Activated CD8-positive, alpha-beta memory T cell treated with anti-CD3 and anti-CD28 coated beads for 36 hours (primary cell): ENCODE data around the gene ZBTB5. TPM values are rescaled to one million over a fixed set of nuclear protein-coding genes. Genes with fewer than 3 reads are reported as not detected.
"Not testable (repeated sequence)": the region's sequence is repeated elsewhere in the genome, so short reads cannot be mapped to it uniquely, and the experiment has no call there.

Experiments used
- CTCF ChIA-PET: fragments of 350-600 bp; sonication (Branson Sonifier 250); formaldehyde crosslinking; loops from one replicate; lab custom pipeline; 2021; ENCODE audit warnings: antibody characterized with exemption; lab: Charles Lee
- POLR2A ChIA-PET: fragments of 350-600 bp; sonication (Branson Sonifier 250); formaldehyde crosslinking; loops from one replicate; lab custom pipeline; 2021; ENCODE audit warnings: antibody characterized with exemption; lab: Charles Lee
- total RNA-seq, 2 experiments: library from RNA; stranded (reverse); gene quantifications; one replicate each; pipeline ENCODE4 v1.2.3, GENCODE V29; 2021

ZBTB5 gene
- total RNA-seq, 2 experiments from 2014 or later: 6.4 to 6.6 TPM

- POLR2A ChIA-PET: interaction anchor here (0.7 kb wide), 1 partner anchor 386 kb away, joined by 3 read pairs; no protein-coding TSS in a partner anchor
- CTCF ChIA-PET: no interaction called here
These were observed 26.7 kb upstream of the ZBTB5 start for GRCh38 chr9:37491939-37492338.

DNA sequence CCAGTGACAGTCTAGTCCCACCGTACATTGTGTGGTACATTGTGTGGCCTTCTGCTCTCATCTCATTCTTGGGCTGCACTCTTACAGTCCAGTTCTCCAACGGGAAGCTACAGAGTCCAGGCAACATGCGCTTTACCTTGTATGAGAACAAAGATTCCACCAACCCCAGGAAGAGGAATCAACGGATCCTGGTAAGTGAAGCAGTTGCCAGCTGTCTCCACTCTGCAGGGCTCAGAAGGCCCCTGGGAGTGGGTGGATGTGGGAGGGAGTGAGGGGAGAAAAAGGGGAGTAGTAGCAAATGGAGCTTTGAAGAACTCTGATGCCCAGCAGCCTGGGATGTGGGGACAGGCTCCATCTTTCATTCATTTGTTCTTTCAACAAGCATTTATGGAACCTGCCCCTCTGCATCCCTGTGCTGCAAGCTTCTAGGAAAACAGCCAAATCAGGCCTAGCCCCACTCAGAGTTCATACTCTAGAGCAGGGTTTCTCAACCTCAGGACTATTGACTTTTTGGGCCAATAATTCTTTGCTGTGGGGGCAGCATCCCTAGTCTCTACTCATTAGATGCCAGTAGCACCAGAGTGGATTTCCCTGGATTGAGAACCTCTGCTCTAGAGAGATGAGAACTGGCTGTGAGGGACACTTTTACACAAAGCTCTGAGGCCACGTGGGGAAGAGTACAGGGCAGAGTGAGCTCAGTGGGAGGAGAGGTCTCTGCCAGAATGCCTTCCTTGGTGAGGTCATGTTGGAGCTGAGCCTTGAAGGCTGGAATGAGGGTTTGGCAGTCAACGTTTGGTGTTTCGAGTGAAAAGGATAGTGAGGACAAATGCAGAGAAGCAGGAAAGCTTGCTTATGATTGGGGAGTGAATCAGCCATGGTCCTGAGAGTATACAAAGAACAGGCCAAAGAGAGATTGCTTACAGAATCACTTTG is 21.6 kb upstream of the ZBTB5 start:
- POLR2A ChIA-PET: interaction anchor here (0.6 to 2.5 kb wide), 7 partner anchors 9 to 366 kb away, joined by 3 to 23 read pairs (median 3); partner anchors contain the start of genes TOMM5, ZBTB5 and ZCCHC7
- CTCF ChIA-PET: interaction anchor here (0.7 to 1.9 kb wide), 3 partner anchors 18 to 105 kb away, joined by 3 to 4 read pairs (median 3); partner anchors contain the start of gene TOMM5

- CTCF ChIA-PET: interaction anchor here (1.9 kb wide), 1 partner anchor 71 kb away, joined by 4 read pairs; no protein-coding TSS in a partner anchor
- POLR2A ChIA-PET: interaction anchor here (0.6 to 2.5 kb wide), 8 partner anchors 9 to 366 kb away, joined by 3 to 23 read pairs (median 3); partner anchors contain the start of genes TOMM5, ZBTB5 and ZCCHC7
These were observed 21.0 kb upstream of the ZBTB5 start for GRCh38 chr9:37486256-37486615.

DNA sequence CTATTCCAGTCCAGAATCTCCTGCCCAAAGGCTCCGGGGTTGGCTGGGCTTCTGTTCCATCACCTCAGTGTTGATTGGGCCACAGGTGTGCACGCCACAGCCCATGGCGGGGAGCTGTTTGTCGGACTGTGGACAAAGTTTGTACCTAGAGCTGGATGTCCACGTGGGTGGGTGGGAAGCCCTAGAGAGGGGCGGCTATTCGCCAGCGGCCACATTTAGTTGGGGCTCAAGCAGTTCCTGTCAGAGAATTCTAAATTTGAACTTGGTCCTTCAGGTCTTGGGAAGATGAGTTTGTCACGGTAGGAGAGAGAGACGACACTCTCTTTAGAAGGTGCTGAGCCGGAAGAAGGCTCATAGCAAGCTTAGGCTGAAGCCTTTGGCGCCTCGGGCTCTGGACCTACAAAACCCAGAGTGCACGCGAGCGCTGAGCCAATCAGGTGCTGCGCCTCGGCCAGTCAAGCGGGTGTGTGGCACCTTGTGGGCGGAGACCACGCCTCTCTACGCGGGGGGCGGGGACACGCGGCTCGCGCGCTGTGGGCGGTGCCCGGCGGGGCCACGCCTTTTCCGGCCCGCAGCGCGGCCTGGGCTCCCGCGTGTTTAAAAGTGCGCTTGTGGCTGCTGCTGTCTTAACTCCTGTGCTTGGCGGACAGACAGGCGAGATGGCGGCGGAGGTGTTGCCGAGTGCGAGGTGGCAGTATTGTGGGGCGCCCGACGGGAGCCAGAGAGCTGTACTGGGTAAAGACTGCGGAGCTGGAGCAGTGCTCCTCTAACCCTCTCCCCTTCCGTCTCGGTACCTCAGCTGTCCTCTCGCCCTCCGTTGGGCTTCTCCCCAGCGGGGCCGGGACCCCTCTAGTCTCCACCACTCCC is 20.4 kb upstream of the ZBTB5 start, which contains the start of gene POLR1E:
Gene POLR1E, plus strand, starts transcription at position 560 of the 867 bp plus-strand sequence. Its CDS starts 100 bp downstream, at position 660.
- POLR2A ChIA-PET: interaction anchor here (0.6 to 2.5 kb wide), 9 partner anchors 10 to 365 kb away, joined by 3 to 23 read pairs (median 3); partner anchors contain the start of genes GRHPR, TOMM5, ZBTB5 and ZCCHC7
- CTCF ChIA-PET: interaction anchor here (0.6 to 1.9 kb wide), 3 partner anchors 20 to 369 kb away, joined by 4 to 7 read pairs (median 4); partner anchors contain the start of gene ZBTB5

DNA sequence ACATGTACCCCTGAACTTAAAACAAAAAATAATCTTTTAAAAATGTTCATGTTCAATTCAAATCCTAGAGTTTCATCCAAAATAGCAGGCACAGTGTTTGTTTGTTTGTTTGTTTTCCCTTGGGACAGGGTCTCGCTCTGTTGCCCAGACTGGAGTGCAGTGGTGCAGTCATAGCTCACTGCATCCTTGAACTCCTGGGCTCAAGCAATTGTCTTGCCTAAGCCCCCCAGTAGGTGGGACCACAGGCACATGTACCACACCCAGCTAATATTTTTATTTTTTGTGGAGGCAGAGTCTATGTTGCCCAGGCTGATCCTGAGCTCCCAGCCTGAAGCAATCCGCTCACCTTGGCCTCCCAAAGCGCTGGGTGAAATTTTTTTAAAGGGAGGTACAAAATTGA is 15.5 kb upstream of the ZBTB5 start:
- ChIA-PET POLR2A (no interaction called here), CTCF (interaction anchor here (0.6 kb wide), 1 partner anchor 304 kb away, joined by 3 read pairs; the partner anchor contains the start of gene EXOSC3)

- CTCF ChIA-PET: not testable (repeated sequence)
These were observed 12.9 kb upstream of the ZBTB5 start for GRCh38 chr9:37477987-37478619.

GRCh38 chr9:37477443-37477842 is 12.2 kb upstream of the ZBTB5 start:
- POLR2A ChIA-PET, CTCF ChIA-PET: not testable (repeated sequence)

More at GRCh38 chr9:37477987-37478619, 12.9 kb upstream of the ZBTB5 start:
- POLR2A ChIA-PET: not testable (repeated sequence)

- ChIA-PET POLR2A (no interaction called here), CTCF (no interaction called here)
These were observed 11.7 kb upstream of the ZBTB5 start for GRCh38 chr9:37476930-37477329.

DNA sequence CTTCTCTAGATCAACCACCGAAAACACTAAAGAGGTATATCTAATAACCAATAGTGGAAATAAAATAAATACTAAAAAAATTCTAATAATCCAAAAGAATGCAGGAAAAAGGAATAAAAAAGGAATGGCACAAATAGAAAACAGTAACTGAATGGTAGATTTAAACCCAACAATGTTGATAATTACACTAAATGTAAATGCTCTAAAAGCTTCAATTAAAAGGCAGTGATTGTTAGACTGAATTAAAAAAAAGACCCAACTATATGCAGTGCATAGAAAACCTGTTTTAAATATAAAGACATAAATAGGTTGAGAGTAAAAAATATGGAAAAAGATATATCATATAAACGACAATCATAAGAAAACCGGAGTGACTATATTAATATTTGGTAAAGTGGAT is 9.2 kb upstream of the ZBTB5 start:
- POLR2A ChIA-PET: no interaction called here
- CTCF ChIA-PET: no interaction called here

DNA sequence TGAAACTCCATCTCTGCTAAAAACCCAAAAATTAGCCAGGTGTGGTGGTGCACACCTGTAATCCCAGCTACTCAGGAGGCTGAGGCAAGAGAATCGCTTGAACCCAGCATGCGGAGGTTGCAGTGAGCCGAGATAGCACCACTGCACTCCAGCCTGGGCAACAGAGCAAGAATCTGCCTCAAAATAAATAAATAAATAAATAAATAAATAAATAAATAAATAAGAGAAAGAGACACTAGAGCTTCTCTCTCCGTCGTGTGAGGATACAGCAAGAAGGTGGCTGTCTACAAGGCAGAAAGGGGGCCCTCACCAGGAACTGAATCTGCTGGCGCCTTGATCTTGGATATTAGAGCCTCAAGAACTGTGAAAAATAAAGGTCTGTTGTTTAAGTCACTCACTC is 8.7 kb upstream of the ZBTB5 start:
- CTCF ChIA-PET, POLR2A ChIA-PET: not testable (repeated sequence)

DNA sequence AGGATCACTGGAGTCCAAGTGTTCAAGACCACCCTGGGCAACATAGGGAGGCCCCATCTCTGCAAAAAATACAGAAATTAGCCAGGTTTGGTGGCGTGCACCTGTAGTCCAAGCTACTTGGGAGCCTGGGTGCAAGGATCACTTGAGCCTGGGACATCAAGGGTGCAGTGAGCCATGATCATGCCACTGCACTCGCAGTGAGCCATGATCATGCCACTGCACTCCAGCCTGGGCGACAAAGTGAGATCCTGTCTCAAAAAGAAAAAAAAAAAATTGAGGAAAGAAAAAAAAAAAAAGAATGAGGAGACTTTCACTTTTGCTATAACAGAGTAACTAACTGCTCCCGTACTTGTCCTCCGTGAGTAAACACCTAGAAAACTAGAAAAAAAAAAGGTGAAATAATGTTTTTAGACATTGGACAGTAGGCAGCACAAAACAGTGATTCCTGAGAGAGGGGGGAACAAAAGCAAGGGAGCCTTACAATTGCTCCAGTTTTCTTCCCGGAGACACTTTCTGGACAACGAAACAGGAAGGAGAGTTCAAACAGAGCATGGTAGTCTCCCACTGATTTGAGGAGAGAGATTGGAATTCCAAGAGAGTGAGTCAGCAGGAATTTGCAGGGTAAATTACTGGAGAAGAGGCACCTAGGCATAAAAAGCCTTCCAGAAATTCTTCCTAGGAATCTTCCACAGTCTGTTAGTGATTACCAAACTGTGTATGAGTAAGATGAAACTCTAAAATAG is 6.9 kb upstream of the ZBTB5 start:
- ChIA-PET POLR2A (no interaction called here), CTCF (no interaction called here)

GRCh38 chr9:37468620-37469019 is 3.4 kb upstream of the ZBTB5 start:
- ChIA-PET CTCF (interaction anchor here (1.3 kb wide), 1 partner anchor 19 kb away, joined by 3 read pairs; no protein-coding TSS in a partner anchor), POLR2A (no interaction called here)

GRCh38 chr9:37467530-37467929 is 2.3 kb upstream of the ZBTB5 start:
- POLR2A ChIA-PET, CTCF ChIA-PET: not testable (repeated sequence)

GRCh38 chr9:37466037-37466709 is 923 bp upstream of the ZBTB5 start:
- POLR2A ChIA-PET: interaction anchor here (0.6 to 2.5 kb wide), 5 partner anchors 9 to 451 kb away, joined by 3 to 23 read pairs (median 4); partner anchors contain the start of genes POLR1E and ZCCHC7

DNA sequence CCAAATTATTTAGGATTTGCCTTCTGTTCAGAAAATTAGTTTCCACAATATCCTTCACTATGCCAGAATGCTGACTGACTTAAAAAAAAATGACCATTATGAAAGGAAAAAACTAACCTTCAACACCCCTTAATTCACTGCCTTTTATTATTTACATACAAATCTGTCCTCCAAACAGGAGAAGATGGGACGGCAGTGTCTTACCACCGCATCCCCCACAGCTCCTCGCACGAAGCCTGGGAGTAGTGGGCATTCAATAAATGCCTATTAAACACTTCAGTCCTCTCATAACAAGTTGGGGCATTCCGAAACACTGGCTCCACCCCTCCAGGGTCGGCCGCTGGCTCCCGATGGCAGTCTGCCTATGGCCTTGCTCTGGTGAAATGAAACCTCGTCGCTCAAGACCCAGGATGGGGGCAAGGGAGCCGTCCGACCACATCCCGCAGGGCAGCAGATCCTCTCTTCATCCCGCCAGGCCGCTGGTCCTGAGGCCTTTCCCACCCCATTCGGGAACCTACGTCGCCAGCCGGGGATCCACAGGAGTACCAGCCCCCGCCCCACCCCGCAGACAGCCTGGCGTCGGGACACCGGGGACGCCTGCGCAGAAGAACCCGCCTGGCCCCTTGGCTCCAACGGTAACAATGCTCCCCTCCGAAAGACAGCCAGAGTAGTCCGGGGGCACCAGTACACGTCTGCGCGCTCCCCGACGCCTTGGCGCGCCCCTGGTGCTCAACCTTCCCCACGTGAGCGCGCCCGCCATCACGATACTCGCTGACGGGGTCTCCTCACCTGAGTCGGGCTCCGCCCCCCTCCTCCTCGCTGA is 613 bp downstream of the ZBTB5 start:
- CTCF ChIA-PET: interaction anchor here (1.3 kb wide), 1 partner anchor 21 kb away, joined by 7 read pairs; the partner anchor contains the start of gene POLR1E
- POLR2A ChIA-PET: interaction anchor here (1.3 to 2.5 kb wide), 3 partner anchors 8 to 21 kb away, joined by 4 to 23 read pairs (median 7); partner anchors contain the start of gene POLR1E

More at GRCh38 chr9:37466037-37466709, 923 bp upstream of the ZBTB5 start:
- CTCF ChIA-PET: interaction anchor here (1.3 kb wide), 1 partner anchor 19 kb away, joined by 7 read pairs; the partner anchor contains the start of gene POLR1E

DNA sequence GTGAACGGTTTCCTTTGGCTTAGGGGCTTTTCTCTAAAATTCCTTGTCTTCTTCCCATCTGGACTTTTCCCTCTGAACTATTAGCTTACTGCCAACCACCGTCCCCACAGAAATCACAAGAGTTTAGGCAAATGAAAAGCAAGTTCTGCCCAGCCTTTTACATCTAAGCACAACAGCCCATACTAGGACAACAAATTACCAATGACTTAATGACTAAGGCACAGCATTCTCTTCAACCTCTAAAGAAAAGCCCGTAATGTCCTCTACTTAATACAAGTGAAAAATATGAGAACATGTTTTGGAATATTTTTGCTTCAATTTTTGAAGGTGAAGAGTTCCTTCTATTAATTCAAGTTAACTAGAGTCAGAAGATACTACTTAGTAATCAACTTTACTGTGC is 1.2 kb downstream of the ZBTB5 start:
- ChIA-PET POLR2A (interaction anchor here (2.3 kb wide), 1 partner anchor 13 kb away, joined by 7 read pairs; no protein-coding TSS in a partner anchor), CTCF (no interaction called here)
